PFSK-1 (cell line): ENCODE results near the gene P4HB.

ENCODE experiments used
- FOXP2 ChIP-seq: optimal IDR thresholded peaks from 2 replicates; pipeline ENCODE3; 2011; ENCODE audit warnings: borderline replicate concordance, control low read depth, inconsistent platforms; ENCODE audit not compliant: insufficient read depth; ENCODE audit errors: extremely low read length, extremely low read depth
- POLR2AphosphoS5 ChIP-seq: IDR thresholded peaks from 2 replicates; pipeline ENCODE4 v1.6.1; 2012; ENCODE audit warnings: low read depth, mild to moderate bottlenecking, control low read depth, low read length, moderate library complexity
- REST ChIP-seq, 2 experiments: IDR thresholded peaks; 2 replicates each; pipeline versions ENCODE4 v1.6.1 to v1.8.0; 2011 to 2012; ENCODE audit warnings: low read depth in 2 of 2, low read length in 2 of 2, control low read depth in 1 of 2, inconsistent platforms in 1 of 2, mild to moderate bottlenecking in 1 of 2, moderate library complexity in 1 of 2; ENCODE audit not compliant: insufficient read depth in 1 of 2
- SIN3A ChIP-seq: IDR thresholded peaks from 2 replicates; pipeline ENCODE4 v1.6.1; 2012; ENCODE audit warnings: mild to moderate bottlenecking, low read length, moderate library complexity, borderline replicate concordance; ENCODE audit not compliant: insufficient read depth
- TAF1 ChIP-seq: IDR thresholded peaks from 2 replicates; pipeline ENCODE4 v1.6.1; 2012; ENCODE audit warnings: low read length, control low read depth, borderline replicate concordance; ENCODE audit not compliant: insufficient read depth

P4HB gene

GRCh38 chr17:81841866-81842265 lies 18.5 kb downstream of the P4HB start:
- TF ChIP-seq SIN3A, result no peak
- TF ChIP-seq REST (IDR thresholded peaks at IDR 0.05; ENCODE audit: insufficient read depth in 1 of 2, low read depth in 2 of 2, low read length in 2 of 2), result no peak
- no peak for TF ChIP-seq FOXP2
- TF ChIP-seq POLR2AphosphoS5, result no peak; the same call in 1 of the 2 replicates
- TF ChIP-seq TAF1, result no peak

- TF ChIP-seq POLR2AphosphoS5 (peak; percentile 4; the same call in 1 of the 2 replicates), TAF1 (no peak)
These were observed 19.2 kb downstream of the P4HB start for GRCh38 chr17:81840826-81841778.

GRCh38 chr17:81839301-81839700 lies 21.0 kb downstream of the P4HB start:
- TF ChIP-seq TAF1 (no peak), FOXP2 (no peak), REST (IDR thresholded peaks at IDR 0.05; ENCODE audit: insufficient read depth in 1 of 2, low read depth in 2 of 2, low read length in 2 of 2) (no peak), SIN3A (no peak), POLR2AphosphoS5 (no peak)

DNA sequence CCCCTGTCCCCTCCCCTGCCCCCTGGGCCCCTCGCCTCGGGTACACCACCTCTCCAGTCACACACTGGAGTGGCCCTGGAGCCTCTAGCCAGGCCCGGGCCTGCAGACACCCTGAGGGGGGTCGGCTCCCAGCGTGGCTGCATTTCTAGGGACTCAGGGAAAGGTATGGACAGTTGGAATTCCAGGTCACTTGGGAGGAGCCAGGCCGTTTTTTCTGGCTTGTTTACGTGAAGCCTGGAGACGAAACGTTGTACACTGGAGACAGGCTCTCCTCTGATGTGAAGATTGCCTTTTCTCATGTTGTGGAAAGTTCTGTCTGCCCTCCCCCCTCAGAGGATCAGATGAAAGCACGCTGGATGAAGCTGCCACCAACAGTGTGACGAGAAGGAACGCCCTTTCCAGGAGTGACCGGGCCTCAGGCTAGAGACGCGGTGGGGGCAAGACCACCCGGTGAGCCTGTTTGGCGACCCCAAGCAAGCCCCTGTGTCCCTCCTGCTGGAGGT lies 21.5 kb downstream of the P4HB start:
- TF ChIP-seq POLR2AphosphoS5 (no peak), REST (IDR thresholded peaks at IDR 0.05; ENCODE audit: insufficient read depth in 1 of 2, low read depth in 2 of 2, low read length in 2 of 2) (no peak), TAF1 (no peak)

- no peak for TF ChIP-seq REST (IDR thresholded peaks at IDR 0.05; ENCODE audit: insufficient read depth in 1 of 2, low read depth in 2 of 2, low read length in 2 of 2)
- no peak for TF ChIP-seq TAF1
- no peak for TF ChIP-seq FOXP2
- TF ChIP-seq SIN3A, result no peak
- no peak for TF ChIP-seq POLR2AphosphoS5
These were observed 22.7 kb downstream of the P4HB start for GRCh38 chr17:81837641-81838040.
